Activated B cell treated with CpG ODN at 0.5 μM for 24 hours (primary cell): ENCODE data around the gene FGF12. TPM values are rescaled to one million over a fixed set of nuclear protein-coding genes. Genes with fewer than 3 reads are reported as not detected.

ENCODE experiments used
- ATAC-seq: fragments of 200-7000 bp; cut with Tn5 transposase; one replicate; pipeline ENCODE4 v1.10.0; 2021; ENCODE audit warnings: low read depth, mild to moderate bottlenecking, moderate library complexity
- CTCF ChIA-PET: fragments of 350-600 bp; sonication (Branson Sonifier 250); formaldehyde crosslinking; loops from one replicate; lab custom pipeline; 2021; ENCODE audit warnings: antibody characterized with exemption; lab: Charles Lee
- POLR2A ChIA-PET: fragments of 350-600 bp; sonication (Branson Sonifier 250); formaldehyde crosslinking; loops from one replicate; lab custom pipeline; 2021; ENCODE audit warnings: antibody characterized with exemption; lab: Charles Lee
- DNase-seq: peaks from one replicate; pipeline ENCODE4 v3.0.0; 2022
- H3K27ac Mint-ChIP-seq: one replicate; pipeline ENCODE4 v1.8.0; 2020; ENCODE audit warnings: mixed read lengths
- H3K27me3 Mint-ChIP-seq: one replicate; pipeline ENCODE4 v1.8.0; 2021; ENCODE audit warnings: mixed read lengths
- H3K36me3 Mint-ChIP-seq: one replicate; pipeline ENCODE4 v1.8.0; 2021; ENCODE audit warnings: low read depth, mixed read lengths
- H3K4me1 Mint-ChIP-seq: one replicate; pipeline ENCODE4 v1.8.0; 2021; ENCODE audit warnings: mixed read lengths
- H3K4me3 Mint-ChIP-seq: one replicate; pipeline ENCODE4 v1.8.0; 2020; ENCODE audit warnings: mild to moderate bottlenecking, mixed read lengths
- H3K9me3 Mint-ChIP-seq: one replicate; pipeline ENCODE4 v1.8.0; 2020; ENCODE audit warnings: mixed read lengths
- intact Hi-C: fragments of 100-400 bp; cut with micrococcal nuclease; formaldehyde crosslinking; loops from one replicate; pipeline ENCODE4 v1.15.1; 2024
- total RNA-seq: library from RNA; stranded (reverse); gene quantifications from 2 replicates; pipeline ENCODE4 v1.2.3, GENCODE V29; 2022
- TF ChIP-seq, protein P1 (sequence below): fragments of 200-600 bp; IDR thresholded peaks from one replicate; pipeline ENCODE4 v1.8.0; 2022; ENCODE audit warnings: antibody characterized with exemption, mild to moderate bottlenecking

FGF12 gene
- total RNA-seq, 1 donor from 2014 or later: not detected

GRCh38 chr3:192177383-192177782, 550.0 kb downstream of the FGF12 start:
- CTCF ChIA-PET: interaction anchor here (0.6 kb wide), 1 partner anchor 11 kb away, joined by 3 read pairs; no protein-coding TSS in a partner anchor
- no peak overlapping the region for H3K4me3 Mint-ChIP-seq
- H3K9me3 Mint-ChIP-seq: peaks cover 3% of the 10 kb centered on the region

GRCh38 chr3:192174283-192174682, 553.1 kb downstream of the FGF12 start:
- ATAC-seq: no peak
- H3K27me3 Mint-ChIP-seq: no peaks in the 10 kb centered on the region
- no peak overlapping the region for H3K4me3 Mint-ChIP-seq
- H3K36me3 Mint-ChIP-seq: no peaks in the 10 kb centered on the region
- no peaks in the 10 kb centered on the region for H3K4me1 Mint-ChIP-seq
- ChIA-PET POLR2A (no interaction called here), CTCF (interaction anchor here (1.1 kb wide), 1 partner anchor 45 kb away, joined by 3 read pairs; no protein-coding TSS in a partner anchor)
- H3K27ac Mint-ChIP-seq: no peak overlapping the region
- intact Hi-C loops: no loop called here
- TF ChIP-seq, protein P1, sequence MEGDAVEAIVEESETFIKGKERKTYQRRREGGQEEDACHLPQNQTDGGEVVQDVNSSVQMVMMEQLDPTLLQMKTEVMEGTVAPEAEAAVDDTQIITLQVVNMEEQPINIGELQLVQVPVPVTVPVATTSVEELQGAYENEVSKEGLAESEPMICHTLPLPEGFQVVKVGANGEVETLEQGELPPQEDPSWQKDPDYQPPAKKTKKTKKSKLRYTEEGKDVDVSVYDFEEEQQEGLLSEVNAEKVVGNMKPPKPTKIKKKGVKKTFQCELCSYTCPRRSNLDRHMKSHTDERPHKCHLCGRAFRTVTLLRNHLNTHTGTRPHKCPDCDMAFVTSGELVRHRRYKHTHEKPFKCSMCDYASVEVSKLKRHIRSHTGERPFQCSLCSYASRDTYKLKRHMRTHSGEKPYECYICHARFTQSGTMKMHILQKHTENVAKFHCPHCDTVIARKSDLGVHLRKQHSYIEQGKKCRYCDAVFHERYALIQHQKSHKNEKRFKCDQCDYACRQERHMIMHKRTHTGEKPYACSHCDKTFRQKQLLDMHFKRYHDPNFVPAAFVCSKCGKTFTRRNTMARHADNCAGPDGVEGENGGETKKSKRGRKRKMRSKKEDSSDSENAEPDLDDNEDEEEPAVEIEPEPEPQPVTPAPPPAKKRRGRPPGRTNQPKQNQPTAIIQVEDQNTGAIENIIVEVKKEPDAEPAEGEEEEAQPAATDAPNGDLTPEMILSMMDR: no peak
- DNase-seq: no peak
- H3K9me3 Mint-ChIP-seq: peaks cover 3% of the 10 kb centered on the region

More at GRCh38 chr3:192177383-192177782, 550.0 kb downstream of the FGF12 start:
- Mint-ChIP-seq H3K27me3 (no peaks in the 10 kb centered on the region), H3K36me3 (no peaks in the 10 kb centered on the region), H3K27ac (no peak overlapping the region), H3K4me1 (no peaks in the 10 kb centered on the region)
- POLR2A ChIA-PET: no interaction called here
- DNase-seq (no peak), ATAC-seq (no peak)
- intact Hi-C loops: no loop called here
- TF ChIP-seq, protein P1: no peak

DNA sequence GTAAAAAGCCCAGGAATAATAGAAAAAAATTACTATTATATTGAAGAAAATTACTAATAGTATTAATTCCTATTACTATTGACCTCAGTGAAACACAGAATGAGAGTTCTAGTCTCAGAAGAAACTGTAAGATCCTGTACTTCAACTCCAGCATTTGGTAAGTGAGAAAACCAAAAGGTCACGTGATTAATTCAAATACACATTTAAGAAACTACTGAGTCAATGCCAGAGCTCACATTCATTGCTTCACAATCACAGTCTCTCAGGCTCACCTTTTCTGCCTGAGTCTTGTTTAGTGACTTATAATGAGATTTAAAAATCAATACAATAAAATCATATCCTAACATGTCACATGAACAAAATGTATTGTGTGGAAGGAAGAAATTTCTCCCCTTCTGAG, 556.1 kb downstream of the FGF12 start:
- ChIA-PET POLR2A (no interaction called here), CTCF (no interaction called here)
- TF ChIP-seq, protein P1: no peak
- H3K27ac Mint-ChIP-seq: no peak overlapping the region
- no peak for DNase-seq
- H3K4me1 Mint-ChIP-seq: no peaks in the 10 kb centered on the region
- H3K9me3 Mint-ChIP-seq: peaks cover 3% of the 10 kb centered on the region
- no peak overlapping the region for H3K4me3 Mint-ChIP-seq
- ATAC-seq: no peak
- intact Hi-C loops: no loop called here
- H3K36me3 Mint-ChIP-seq: no peaks in the 10 kb centered on the region
- peaks cover 4% of the 10 kb centered on the region for H3K27me3 Mint-ChIP-seq

DNA sequence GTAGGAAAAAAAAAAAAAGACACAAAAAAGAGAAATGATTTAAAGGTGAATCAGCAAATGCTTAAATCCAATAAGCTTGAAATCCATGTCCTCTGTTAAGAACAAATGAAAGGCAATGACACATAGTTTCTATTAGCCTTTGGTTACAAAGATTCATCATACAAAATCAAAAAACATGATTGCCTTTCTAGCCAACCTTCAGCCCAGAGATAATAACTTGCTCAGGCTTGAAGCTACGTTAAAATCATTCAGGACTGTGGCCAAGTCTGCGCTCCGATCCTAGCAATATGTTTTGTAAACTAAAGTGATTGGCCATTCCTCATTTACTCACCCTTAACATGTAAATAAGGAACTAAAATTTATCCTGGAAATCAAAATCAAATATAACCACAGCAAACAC, 556.7 kb downstream of the FGF12 start:
- no peaks in the 10 kb centered on the region for H3K36me3 Mint-ChIP-seq
- POLR2A ChIA-PET: no interaction called here
- H3K27ac Mint-ChIP-seq: no peak overlapping the region
- peaks cover 4% of the 10 kb centered on the region for H3K27me3 Mint-ChIP-seq
- no peaks in the 10 kb centered on the region for H3K4me1 Mint-ChIP-seq
- DNase-seq (no peak), ATAC-seq (no peak)
- CTCF ChIA-PET: no interaction called here
- no peak overlapping the region for H3K4me3 Mint-ChIP-seq
- H3K9me3 Mint-ChIP-seq: peaks cover 2% of the 10 kb centered on the region
- intact Hi-C loops: no loop called here
- TF ChIP-seq, protein P1: no peak

DNA sequence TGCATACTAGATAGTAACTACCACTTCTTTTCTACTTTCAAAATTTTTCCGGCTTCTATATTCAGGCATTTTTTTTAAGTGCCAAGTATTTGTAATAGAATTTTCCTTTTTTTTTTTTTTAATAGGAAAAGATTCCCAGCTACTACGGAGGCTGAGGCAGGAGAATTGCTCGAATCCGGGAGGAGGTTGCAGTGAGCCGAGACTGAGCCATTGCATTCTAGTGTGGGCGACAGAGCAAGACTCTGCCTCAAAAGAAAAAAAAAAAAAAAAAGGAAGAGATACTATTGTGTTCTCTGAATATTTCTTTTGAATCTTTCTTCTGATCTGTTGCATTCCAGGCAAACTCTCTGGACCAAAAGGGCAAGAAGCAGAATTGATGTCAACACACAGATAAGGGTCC, 557.3 kb downstream of the FGF12 start:
- DNase-seq (no peak), ATAC-seq (no peak)
- POLR2A ChIA-PET: no interaction called here
- H3K4me1 Mint-ChIP-seq: no peaks in the 10 kb centered on the region
- no peak overlapping the region for H3K27ac Mint-ChIP-seq
- intact Hi-C loops: no loop called here
- H3K4me3 Mint-ChIP-seq: no peak overlapping the region
- peaks cover 4% of the 10 kb centered on the region for H3K27me3 Mint-ChIP-seq
- CTCF ChIA-PET: no interaction called here
- no peaks in the 10 kb centered on the region for H3K9me3 Mint-ChIP-seq
- H3K36me3 Mint-ChIP-seq: no peaks in the 10 kb centered on the region
- TF ChIP-seq, protein P1: no peak
